NAMALWA (cell line): ENCODE data around the gene SCRN2.

Experiments
- DNase-seq: peaks from one replicate; pipeline ENCODE4 v3.0.0-alpha.2; 2015; ENCODE audit warnings: low spot score

The SCRN2 gene

DNA sequence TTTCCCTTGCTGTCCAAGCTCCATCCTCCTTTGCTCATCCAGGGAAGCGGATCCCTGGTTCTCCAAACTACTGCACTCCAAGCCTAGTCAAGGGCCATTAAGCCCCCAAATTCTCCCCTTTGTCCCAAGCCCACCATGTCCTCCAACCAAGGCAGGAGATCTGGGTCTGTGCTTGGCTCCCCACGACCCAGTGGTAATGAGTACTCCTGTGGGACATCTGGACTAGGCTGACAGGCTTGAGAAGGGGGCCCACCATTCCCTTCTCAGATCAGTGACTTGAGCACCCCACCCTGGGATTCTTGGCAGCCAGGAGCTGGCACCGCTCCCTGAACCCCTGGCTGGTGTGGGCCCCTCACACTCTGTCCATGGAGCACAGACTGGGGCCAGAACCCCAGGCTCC is 36.6 kb downstream of the SCRN2 start:
- no peak for DNase-seq

DNA sequence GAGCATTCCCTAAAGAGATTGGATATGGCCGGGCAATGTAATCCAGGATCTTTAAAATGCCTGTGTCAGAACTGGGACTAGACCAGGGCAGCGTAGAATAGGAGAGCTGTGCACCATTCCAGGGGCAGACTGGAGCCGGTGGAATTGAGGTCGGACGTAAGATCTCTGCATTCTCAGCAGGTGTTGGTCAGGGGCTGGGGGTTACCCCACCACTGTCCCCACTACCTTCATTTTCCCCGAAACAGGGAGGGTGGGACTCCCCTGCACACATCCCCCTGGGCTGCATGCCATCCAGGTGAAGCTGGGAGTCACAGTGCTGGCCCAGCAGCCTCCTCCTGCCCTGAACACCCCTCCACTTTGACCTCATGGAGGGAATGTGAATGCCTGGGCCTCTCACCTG is 37.3 kb downstream of the SCRN2 start:
- no peak for DNase-seq

DNA sequence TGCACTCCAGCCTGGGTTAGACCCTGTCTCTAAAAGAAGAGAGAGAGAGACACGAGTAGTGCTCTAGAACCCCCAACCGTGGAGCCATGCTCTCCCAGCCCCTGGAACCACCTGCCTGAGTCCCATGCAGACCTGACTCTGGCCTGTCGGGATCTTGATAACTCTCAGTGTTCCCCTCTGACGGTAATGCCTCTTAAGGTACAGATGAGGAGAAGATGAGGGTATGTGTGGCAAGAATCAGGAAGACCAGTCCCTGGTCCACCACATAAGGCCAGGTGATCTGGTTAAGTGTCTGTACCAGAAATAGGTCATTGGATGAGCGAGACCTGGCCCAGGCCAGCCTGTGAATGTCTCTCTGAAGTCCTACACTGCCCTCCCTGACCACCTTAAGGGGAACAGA is 37.9 kb downstream of the SCRN2 start:
- DNase-seq: no peak

DNA sequence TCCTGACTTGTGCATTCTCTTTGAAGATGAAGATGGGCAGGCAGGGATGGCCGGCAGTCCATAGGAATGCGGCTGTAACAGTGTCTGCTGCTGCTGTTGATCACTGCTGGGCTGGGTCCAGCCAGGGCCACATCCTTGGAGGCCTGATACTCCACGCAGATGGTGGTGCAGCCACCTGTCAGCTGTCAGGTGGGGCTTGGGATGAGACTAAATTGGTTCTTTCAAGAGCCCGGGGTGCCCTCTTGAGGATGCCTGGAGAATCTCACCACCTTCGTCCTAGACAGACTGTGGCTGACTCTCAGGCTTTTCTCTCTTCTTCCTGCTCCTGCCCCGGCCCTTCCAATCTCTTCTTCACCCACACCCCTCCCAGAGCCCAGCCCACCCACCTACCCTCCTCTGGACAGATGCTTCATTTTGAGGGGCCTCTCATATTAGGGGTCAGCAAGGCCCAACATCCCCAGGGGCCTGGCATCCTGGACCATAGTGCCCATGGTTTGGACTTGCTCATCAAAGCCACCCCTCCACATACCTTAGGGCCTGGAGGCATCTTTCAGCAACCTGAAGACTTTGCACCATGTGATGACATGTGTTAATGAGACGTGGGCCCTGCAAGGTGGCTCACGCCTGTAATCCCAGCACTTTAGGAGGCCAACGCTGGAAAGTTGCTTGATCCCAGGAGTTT is 38.6 kb downstream of the SCRN2 start:
- peak; percentile 75 for DNase-seq

DNA sequence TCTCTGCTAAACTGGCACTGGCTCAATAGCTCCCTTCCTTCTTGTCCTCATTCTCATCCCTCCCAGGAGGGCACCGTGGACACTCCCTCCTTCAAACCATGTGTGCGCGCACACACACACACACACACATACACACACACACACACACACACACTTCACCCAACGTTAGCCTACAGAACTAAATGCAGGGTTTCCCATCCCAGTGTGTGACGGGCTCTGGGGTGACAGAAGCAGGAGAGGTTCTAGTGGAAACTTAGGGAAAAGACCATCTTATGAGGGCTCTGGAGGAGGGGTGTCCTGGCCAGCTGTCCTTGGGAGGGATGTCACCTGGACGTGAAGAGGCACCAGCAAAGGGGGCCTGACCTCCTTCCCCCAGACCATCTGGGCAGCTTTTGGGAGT is 39.2 kb downstream of the SCRN2 start:
- no peak for DNase-seq

DNA sequence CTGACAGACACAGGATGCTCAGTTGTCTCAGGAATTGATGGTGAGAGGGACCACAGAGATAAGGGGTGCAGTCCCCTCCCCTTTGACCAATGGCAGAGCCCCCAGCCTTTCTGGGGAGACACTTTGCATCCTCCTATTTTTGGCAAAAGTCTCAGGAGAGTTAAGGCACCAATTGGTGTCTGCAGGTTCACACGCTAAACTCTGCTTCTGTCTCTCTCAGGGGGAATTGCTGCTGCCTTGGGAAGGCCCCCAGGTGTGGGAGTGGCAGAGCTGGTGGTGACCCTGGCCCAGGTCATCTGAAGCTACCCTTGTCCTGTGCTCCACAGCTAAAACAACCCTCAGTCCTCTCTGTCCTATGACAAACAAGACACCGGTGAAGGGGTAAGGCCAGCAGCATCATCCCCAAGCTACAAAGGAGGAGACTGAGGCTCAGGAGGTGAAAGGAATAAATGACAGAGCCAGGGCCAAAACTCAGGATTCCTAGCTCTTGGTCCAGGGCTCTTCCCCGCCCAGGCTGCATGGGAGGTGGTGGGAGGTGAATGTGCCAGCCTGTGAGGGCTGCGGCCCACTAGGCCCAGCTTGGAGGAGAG is 39.8 kb downstream of the SCRN2 start:
- no peak for DNase-seq

DNA sequence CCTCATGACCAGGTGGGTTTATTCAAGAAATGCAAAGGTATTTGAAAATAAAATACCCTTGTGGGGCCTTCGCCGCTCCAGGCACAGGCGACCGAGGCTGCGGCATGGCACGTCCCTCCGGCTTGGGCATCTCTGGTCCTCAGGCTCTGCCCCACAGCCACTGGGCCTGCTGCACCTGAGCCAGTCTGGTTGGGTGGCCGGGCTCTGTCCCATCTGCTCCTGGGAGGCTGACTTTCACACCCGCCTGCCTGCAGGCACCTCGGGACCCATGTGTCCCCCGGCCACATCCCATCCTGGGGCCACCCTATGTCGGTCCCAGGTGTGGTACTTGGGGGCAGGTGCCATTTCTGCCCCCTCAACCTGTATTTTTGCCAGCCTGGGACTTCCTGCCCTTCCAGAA is 40.4 kb downstream of the SCRN2 start:
- no peak for DNase-seq

DNA sequence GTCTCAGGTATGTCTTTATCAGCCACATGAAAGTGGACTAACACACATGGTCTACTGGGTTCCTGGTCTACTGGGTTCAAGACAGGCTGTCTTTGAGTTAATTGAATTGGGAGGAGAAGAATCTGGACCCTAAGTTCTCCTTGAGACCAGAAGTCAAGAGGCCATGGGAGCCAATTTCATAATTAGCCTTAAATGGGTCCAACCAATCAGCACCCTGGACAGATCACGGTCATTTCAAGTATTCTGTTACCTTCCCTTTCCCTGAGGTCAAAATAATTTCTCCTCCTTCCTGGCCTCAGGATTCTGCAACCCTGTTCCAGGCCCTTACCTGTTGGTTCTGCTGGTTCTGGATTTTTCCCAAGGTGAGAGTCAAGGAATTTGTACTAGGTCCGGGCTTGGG is 43.3 kb downstream of the SCRN2 start:
- DNase-seq: no peak

DNA sequence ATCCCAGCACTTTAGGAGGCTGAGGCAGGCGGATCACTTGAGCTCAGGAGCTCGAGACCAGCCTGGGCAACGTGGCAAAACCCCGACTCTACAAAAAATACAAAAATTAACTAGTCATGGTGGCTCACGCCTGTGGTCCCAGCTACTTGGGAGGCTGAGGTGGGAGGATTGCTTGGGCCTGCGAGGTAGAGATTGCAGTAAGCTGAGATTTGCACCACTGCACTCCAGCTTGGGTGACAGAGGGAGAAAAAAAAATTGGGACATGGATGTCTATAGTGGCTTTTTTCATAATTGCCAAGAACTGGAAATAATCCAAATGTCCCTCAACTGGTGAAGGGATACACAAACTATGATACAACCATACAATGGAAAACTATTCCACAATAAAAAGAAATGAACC is 48.1 kb downstream of the SCRN2 start:
- DNase-seq: no peak

DNA sequence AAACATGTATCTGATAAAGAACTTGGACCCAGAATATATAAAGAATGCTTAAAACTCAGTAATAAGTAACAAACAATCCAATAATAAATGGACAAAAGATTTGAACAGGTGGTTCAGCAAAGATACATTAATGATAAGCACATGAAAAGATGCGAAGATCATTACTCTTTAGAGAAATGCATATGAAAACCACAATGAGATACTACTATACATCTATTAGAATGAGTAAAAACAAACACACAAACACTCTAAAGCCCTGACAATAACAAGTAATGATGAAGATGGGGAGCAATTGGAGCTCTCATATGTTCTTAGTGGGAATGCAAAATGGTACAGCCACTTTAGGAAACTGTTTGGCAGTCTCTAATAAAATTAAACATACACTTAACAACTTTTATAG is 48.6 kb downstream of the SCRN2 start:
- no peak for DNase-seq

DNA sequence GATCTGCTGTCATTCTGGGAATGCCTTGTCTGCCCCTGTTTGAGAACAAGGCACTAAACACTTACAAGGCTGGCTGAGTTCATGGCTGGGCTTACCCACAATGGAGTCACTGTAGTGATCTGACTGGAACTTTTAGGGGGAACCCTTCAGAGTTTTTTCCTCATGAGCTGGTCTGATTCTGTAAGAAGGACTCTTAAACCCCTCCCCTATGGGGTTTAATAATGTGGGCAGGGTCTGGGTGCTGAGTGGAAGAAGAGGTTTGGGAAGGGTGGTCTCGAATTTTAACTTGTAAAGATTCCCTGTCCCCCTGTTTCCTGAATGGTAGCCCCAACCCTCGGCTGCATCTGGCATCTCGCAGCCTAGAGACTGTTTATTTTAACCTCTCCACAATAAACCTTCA is 50.0 kb downstream of the SCRN2 start:
- no peak for DNase-seq

DNA sequence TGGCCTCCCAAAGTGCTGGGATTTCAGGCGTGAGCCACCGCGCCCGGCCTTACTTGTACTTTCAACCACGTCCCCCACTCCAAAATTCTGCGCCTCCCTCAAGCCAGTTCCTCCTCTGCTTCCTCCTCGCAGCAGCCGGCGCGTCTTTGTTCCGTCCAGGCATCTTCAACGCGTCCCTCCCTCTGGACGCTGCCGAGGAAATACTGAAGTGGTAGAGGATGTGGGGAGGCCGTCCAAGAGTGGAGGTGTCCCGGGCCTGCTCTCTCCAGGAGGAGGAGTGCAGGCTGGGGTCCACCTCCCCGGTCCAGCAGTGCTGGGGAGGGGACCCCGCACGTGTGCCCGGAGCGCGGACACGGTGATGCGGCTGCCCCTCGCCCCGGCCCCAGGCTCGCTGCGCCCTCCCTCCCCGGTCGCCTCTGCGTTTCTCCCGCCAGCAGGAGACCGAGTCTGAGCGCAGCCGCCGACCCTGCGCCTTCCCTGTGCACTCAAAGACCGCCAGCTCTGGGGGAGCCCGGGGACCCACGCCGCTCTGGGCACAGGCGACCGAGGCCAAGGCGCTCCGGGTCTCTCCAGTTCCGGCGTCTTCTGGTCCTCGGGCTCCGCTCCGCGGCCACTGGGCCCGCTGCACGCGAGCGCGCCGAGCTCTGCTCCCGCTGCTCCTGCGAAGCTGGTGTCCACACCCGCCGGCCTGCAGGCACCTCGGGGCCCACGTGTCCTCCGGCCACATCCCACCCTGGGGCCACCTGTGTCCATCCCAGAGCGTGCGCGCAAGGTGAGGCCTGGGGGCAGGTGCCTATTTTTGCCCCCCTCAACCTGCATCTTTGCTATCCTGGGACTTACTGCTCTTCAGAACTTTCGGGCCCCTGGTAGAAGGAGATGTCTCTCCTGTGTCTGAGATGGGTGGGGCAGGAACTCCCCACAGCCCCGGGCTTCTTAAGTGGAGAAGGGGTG is 51.2 kb downstream of the SCRN2 start:
- no peak for DNase-seq
